Measurements from ENCODE around the gene SLC18A2.
"Not testable (repeated sequence)": the region's sequence is repeated elsewhere in the genome, so short reads cannot be mapped to it uniquely, and the experiment has no call there.

Gene SLC18A2

DNA sequence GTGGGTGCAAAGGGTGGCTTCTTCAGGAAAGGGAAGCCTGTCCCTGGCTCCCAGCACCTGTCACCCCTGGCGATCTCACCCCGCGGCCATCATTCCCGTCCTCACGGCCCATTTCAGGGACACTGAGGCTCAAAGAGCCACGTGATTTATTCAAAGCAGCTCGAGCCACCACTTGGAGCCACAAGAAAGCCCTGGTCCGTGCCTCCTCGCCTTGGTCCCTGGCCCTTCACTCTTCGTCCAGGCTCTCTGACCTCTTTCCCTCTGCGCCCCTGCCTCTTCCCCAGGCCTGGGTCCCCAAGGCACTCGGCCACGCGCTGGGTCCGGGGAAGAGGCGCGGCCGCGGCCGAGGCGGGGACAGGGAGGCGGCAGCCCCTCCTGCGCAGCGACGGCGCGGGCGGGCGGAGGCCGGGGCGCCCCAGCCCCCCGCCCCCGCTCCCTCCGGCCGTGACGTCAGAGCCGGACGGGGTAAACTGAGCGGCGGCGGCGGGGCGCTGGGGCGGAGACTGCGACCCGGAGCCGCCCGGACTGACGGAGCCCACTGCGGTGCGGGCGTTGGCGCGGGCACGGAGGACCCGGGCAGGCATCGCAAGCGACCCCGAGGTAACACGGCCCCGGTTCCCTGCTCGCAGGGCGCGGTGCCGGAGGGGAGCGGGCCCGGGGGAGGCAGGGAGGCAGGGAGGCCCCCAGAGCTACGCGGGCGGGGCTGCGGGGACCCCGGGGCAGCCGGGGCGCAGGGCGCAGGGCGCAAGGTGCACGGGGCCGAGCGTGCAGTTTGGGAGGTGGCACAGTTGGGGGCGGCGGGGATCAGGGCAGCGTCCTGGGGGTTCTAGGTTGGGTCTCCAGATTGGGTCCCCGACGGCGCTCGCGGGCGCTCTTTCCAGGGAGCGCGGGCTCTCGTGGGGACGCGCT is at the start of gene SLC18A2:
SLC18A2 (plus strand) TSS at position 494 of the 909 bp plus-strand sequence. CDS start 580 bp downstream, outside the sequence.
- no peak for DNase-seq

GRCh38 chr10:117197189-117197588 is 43.7 kb upstream of the SLC18A2 start, which contains the start of gene KCNK18:
TSS of gene KCNK18 (plus strand) at chr10:117197489. CDS start at chr10:117197489, 0 bp downstream.
- no peak for DNase-seq

GRCh38 chr10:117198088-117198487 is 42.8 kb upstream of the SLC18A2 start:
- DNase-seq: no peak

DNA sequence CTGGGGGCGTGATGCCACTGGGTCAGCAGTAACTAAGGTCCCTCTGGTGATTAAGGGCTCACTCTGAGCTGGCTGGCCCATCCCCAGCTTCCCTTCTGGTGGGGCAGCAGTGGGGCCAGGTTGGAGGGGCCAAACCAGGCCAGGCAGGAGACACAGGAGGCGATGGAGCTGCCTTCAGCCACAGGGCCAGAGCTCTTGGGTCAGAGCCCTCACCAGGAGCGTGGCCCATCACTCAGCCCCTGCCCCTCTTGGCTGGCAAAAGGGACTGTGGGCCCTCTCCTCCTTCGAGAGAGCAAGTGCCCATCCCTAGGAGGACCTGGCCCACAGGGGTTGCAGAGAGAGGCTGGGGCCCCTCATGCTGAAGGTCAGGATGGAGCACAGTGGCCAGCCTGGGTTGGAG is 39.1 kb upstream of the SLC18A2 start:
- DNase-seq: no peak

- DNase-seq: peak in 1 of 3 donors; percentile 19
These were observed 36.6 kb upstream of the SLC18A2 start for GRCh38 chr10:117204316-117204715.

DNA sequence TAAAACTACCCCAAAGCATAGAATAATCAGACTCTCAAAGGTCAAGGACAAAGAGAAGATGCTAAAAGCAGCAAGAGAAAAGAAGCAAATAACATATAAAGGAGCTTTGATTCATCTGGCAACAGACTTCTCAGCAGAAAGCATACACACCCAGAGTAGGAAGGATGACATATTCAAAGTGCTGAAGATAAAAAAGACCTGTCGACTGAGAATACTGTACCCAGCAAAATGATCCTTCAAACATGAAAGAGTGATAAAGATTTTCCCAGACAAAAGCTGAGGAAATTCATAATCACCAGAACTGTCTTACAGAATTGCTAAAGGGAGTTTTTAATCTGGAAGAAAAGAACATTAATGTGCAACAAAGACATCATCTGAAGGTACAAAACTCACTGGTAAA is 28.7 kb upstream of the SLC18A2 start:
- DNase-seq: no peak

DNA sequence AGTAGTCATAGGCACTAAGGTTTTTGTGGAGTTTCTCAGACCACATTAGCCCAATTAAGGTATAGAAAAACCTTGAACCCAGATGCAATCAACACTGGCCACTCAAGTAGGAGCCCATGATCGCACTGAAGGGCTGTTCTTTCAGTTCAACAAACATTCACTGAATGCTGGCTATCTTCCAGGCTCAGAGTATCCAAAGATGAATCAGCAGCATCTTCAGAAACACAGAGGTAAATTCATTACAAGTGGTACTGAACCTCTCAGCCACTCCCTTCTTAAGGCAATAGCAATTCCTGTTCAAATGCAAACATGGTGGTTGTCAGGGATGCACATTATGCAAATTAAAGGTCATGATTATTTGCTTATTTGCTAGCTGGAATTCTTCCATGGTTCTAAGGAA is 26.5 kb upstream of the SLC18A2 start:
- no peak for DNase-seq

DNA sequence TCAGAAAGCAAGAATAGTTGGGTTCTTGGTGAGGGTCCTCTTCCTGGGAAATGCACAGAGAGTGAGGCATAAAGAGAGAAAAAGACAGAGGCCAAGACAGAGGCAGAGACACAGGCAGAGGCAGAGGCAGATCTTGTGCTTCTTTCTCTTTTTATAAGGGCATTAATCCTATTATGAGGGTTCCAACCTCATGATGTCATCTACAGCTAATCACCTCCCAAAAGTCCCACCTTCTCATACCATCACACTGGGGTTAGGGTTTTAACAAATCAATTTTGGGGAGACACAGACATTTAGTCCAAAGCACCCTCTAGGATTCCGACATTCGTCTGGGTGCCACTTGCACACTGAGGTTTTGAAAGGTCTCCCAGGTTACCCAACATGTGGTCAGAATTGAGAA is 25.8 kb upstream of the SLC18A2 start:
- no peak for DNase-seq

DNA sequence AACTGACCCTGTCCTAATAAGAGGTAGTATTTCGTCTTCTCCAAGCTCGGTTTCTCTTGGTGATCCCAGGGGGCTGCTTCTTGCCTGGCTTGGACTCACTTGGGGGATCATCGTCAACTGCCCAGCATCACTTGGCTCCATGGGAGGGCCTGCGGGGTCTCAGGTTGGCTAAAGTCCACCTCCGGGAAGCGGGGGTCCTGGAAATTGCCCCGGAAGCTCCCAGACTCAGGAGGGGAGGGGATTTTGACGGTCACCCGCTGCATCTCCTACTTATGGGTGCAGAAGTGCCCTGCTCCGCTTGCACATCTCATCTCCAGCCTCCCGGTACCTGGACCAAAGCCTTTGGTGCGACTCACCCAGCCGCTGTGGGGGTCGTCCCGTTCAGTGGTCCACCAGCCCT is 24.9 kb upstream of the SLC18A2 start:
- DNase-seq: no peak

- DNase-seq: peak; percentile 75 to 93 (median 86)
These were observed 24.2 kb upstream of the SLC18A2 start for GRCh38 chr10:117216611-117217195.

DNA sequence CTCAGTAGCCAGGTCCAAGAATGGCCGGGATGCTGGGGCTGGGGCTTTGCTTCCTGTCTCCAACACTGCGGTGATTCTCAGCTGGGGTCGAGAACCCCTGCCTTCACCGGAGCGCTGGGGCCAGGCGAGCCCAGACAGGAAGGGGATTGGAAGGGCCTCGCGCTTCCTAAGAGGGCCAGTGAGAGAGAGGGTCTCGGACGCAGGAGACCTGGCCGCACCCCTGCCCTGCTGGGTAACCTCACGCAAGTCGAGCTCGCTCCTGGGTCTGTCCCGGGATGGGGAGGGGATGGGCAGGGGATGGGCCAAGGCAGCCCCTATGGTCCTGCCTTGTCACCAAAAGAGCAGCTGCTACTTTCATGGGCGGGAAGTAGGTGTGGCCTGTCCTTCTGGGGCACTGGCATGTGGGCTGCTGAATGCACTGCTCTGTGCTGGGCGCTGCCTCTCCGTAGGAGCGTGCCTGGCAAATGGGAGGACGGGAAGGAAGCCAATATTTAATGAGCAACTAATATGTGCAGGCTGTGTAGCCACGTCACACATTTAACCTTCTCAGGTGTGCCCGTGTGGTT is 23.6 kb upstream of the SLC18A2 start:
- peak in 2 of 3 donors; percentile 20 to 24 for DNase-seq

- no peak for DNase-seq
These were observed 22.3 kb upstream of the SLC18A2 start for GRCh38 chr10:117218654-117219053.

- DNase-seq: no peak
These were observed 19.7 kb upstream of the SLC18A2 start for GRCh38 chr10:117221156-117221711.

DNA sequence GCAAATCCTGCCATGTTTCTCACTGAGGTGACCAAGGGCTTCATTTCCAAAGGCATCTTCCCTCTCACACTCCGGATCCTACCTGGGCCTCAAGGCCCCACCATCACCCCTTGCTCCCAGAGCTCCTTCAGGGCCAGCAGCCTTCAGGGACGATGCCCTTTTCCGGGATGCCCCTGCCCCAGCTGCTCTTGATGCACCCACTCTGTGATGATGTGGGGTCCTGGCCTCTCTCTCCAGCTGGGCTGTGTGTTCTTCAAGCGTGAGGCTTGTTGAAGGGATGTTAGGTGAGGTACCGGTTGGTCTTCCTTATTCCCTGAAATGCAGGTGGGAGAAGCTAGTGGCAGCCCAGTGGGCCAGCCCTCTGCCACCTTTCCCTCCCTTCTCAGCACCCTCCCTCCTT is 18.4 kb upstream of the SLC18A2 start:
- no peak for DNase-seq

- DNase-seq: no peak
These were observed 17.8 kb upstream of the SLC18A2 start for GRCh38 chr10:117222976-117223692.

DNA sequence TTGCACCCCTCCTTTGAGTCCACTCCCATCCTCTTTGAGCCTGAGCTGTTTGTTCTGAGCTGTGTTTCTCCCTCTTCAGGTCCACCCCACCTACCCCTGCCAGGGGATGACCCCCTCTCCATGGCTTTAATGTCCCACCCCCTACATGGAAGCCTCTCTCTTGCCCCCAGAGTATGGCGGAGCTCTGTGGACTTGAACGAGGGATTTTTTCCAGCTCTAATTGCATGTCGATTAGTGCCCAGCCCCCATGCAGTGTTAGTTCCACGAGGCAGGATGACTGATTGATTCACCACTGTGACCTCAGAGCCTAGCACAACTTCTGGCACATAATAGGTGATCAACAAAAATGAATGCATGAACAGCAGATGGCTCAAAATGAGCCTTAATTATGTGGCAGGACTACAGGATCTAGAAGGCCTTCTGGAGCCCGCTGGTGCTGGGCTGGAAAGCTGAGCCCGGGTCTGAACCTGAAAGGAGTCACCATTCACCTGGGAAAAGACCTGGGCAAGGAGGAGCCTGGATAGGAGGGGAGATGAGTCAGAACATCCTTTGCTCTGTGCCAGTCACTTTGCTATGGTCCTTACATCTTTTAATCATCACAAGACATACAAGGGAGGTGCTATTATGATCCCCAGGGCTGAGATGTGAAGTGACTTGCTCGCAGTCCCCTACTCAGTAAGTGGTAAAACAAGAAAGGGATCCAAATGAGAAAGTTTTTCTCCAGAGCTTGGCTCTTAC is 17.1 kb upstream of the SLC18A2 start:
- no peak for DNase-seq

- no peak for DNase-seq
These were observed 16.0 kb upstream of the SLC18A2 start for GRCh38 chr10:117224881-117225280.

DNA sequence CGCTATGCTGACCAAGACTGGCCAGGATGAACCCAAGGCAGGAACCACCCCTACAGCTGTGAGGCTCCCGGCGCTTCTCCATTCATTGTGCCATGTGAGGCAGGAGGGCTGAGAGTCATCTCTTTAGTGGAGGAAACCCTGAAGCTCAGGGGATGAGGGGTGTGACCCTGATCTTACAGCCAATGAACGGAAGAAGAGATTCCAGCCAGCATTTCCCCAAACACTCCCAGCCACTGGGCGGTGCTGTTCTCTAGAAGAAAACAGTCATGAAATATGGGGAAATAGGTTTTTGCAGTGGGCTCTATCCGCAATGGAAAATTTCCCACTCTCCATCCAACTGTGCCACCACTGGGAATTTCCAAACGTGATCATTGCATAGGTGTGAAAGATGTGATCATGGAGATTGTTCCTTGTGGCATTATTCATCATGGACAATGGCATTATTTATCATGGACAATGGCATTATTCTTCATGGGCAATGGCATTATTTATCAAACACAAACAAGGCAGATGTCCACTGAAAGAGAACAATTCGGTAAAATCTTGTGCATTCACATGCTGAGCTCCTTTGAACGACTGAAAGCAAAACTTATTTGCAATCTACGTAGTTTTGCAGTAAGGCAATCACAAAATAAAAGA is 14.0 kb upstream of the SLC18A2 start:
- DNase-seq: peak; percentile 80

DNA sequence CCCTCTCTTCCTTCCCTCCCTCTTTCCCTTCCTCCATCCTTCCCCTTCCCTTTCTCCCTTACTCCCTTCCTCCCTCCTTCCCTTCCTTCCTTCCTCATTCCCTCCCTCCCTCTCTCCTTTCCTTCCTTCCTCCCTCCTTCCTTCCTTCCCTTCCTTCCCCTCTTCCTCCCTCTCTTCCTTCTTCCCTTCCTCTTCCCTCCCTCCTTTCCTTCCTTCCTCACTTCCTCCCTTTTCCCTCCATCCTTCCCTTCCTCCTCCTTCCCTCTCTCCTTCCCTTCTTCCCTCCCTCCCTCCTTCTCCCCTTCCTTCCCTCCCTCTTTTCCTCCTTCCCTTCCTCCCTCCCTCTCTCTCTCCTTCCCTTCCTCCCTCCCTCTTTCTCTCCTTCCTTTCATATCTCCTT is 12.7 kb upstream of the SLC18A2 start:
- no peak for DNase-seq

- DNase-seq: not testable (repeated sequence)
These were observed 10.8 kb upstream of the SLC18A2 start for GRCh38 chr10:117230107-117230506.

GRCh38 chr10:117237401-117237991 is 3.4 kb upstream of the SLC18A2 start:
- DNase-seq: peak; percentile 50 to 72 (median 64)

Measured in suppressor macrophage treated with lipopolysaccharide for 1 hour (primary cell).